ENCODE measurements around the gene SLCO2A1. TPM values are rescaled to one million over a fixed set of nuclear protein-coding genes. Genes with fewer than 3 reads are reported as not detected.

SLCO2A1 gene
- polyA plus RNA-seq, 1 donor (not counting 4 experiments of a cell fraction or from before 2014, with no cell fraction given) = 0.80 TPM

DNA sequence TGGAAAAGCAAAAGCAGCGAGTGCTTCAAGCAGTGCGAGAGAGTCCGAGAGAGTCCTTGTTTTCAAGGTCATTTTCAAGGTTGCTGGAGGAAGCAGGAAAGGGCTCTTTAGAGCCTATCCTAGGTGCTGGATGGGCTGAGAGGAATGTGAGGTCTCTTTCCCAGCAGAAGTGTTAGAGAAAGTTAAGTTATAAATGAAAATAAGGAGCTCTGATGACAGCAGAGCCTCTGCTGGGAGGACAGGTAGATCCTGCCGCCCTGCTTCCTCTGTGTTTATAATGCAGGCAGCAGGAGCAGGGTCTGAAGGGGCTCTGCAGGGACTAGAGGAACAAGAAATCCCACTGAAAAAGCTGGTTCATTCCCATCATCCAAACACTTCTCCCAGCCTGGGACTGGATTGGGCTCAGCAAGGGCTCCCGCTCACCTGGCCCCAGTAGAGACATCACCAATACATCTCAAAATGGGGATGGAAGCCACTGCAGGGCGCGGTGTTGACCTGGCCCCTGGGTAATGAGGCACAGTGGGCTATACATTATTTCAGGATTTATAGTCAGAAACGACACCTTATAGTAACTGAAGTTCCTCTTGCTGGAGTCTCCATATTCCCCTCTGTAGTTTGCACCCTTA is 92.6 kb downstream of the SLCO2A1 start:
- Histone ChIP-seq H3K27ac (ENCODE audit: control insufficient read depth, insufficient read depth, low read length) (no peak overlapping the region), H3K79me2 (ENCODE audit: control insufficient read depth, insufficient read depth, low read length) (no peaks in the 10 kb centered on the region), H2AFZ (ENCODE audit: control insufficient read depth, low read length) (no peak overlapping the region), H3K9me1 (ENCODE audit: control insufficient read depth, extremely low read depth, insufficient read depth, low read length) (no peaks in the 10 kb centered on the region), H3K4me3 (ENCODE audit: control insufficient read depth in 2 of 3, extremely low read depth in 1 of 3, insufficient read depth in 2 of 3, low read depth in 1 of 3, low read length in 3 of 3) (no peak overlapping the region), H3K4me2 (ENCODE audit: control insufficient read depth, extremely low read depth, insufficient read depth, low read depth, low read length) (no peak overlapping the region), H3K36me3 (ENCODE audit: control insufficient read depth in 2 of 2, extremely low read depth in 1 of 2, insufficient read depth in 2 of 2, low read length in 2 of 2) (no peaks in the 10 kb centered on the region), H3K4me1 (ENCODE audit: control insufficient read depth, extremely low read depth, insufficient read depth, low read length) (peaks cover 3% of the 10 kb centered on the region), H3K27me3 (ENCODE audit: control insufficient read depth, extremely low read depth, insufficient read depth, low read length) (peaks cover 91% of the 10 kb centered on the region), H3K9me3 (ENCODE audit: control insufficient read depth, low read depth, low read length) (no peaks in the 10 kb centered on the region), H3K9ac (ENCODE audit: control insufficient read depth, extremely low read depth, insufficient read depth, low read length) (no peak overlapping the region), H4K20me1 (ENCODE audit: control insufficient read depth, extremely low read depth, insufficient read depth, low read length) (peaks cover 2% of the 10 kb centered on the region)
- FAIRE-seq = no peak
- TF ChIP-seq EZH2 (IDR thresholded peaks at IDR 0.05; ENCODE audit: low read length) = no peak
- TF ChIP-seq, protein P1, sequence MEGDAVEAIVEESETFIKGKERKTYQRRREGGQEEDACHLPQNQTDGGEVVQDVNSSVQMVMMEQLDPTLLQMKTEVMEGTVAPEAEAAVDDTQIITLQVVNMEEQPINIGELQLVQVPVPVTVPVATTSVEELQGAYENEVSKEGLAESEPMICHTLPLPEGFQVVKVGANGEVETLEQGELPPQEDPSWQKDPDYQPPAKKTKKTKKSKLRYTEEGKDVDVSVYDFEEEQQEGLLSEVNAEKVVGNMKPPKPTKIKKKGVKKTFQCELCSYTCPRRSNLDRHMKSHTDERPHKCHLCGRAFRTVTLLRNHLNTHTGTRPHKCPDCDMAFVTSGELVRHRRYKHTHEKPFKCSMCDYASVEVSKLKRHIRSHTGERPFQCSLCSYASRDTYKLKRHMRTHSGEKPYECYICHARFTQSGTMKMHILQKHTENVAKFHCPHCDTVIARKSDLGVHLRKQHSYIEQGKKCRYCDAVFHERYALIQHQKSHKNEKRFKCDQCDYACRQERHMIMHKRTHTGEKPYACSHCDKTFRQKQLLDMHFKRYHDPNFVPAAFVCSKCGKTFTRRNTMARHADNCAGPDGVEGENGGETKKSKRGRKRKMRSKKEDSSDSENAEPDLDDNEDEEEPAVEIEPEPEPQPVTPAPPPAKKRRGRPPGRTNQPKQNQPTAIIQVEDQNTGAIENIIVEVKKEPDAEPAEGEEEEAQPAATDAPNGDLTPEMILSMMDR (optimal IDR thresholded peaks at IDR 0.05 in 1 of 3, IDR thresholded peaks at IDR 0.05 in 1 of 3, conservative IDR thresholded peaks at IDR 0.05 in 1 of 3; ENCODE audit: extremely low read depth in 1 of 3, insufficient read depth in 2 of 3, low read length in 3 of 3) = no peak
- dilution Hi-C loops (cut with MboI; ENCODE audit: extremely low pct_ligation_motif_present, low sequenced_read_pairs) = no loop called here
- DNase-seq (ENCODE audit: low read depth, low spot score) = no peak

DNA sequence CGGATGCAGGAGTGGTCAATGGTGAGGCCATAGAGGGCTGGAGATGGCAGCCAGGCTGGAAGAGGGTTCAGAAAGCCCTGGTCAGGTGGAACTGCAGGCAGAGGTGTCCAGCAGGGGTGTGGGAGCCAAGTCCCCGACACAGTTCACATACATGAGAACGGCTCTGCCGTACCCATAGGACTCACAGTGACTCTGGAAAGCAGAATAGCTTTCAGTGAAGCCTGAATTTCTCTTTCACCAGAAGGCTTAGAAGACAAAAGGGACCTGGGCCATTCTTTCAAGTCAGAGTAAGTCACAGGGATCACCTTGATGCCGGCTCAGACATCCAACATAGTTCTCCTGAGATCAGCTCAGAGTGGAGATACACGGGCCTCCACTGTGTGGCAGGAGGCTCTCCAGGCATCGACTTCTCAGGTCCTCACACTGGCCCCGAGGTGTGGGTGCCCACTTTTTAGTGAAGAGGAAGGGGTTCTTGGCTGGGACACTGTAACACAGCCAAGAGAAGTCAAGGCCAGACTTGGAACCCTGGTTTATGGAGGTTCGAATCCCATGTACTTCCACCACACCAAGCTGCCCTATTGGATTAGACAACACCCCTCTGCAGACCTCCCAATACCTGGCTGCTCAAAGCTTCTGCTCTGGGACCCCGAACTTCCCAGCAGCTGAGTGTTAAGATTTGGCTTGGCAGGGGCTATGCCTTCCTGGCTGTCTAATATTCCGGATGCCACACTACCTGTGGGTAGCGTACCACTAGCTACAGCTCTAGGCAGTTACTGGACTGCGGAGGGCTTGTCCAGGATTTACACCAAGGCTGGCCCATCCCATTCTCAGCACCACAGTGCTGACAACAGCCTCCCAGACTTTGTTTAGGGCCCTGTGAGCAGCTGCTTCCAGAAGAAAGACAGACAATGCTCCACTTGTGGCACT is 93.6 kb downstream of the SLCO2A1 start:
- TF ChIP-seq, protein P1 (optimal IDR thresholded peaks at IDR 0.05 in 1 of 3, IDR thresholded peaks at IDR 0.05 in 1 of 3, conservative IDR thresholded peaks at IDR 0.05 in 1 of 3; ENCODE audit: extremely low read depth in 1 of 3, insufficient read depth in 2 of 3, low read length in 3 of 3) = no peak
- no peak for TF ChIP-seq EZH2 (IDR thresholded peaks at IDR 0.05; ENCODE audit: low read length)
- Histone ChIP-seq H3K9ac (ENCODE audit: control insufficient read depth, extremely low read depth, insufficient read depth, low read length) (no peak overlapping the region), H3K9me3 (ENCODE audit: control insufficient read depth, low read depth, low read length) (no peaks in the 10 kb centered on the region), H3K36me3 (ENCODE audit: control insufficient read depth in 2 of 2, extremely low read depth in 1 of 2, insufficient read depth in 2 of 2, low read length in 2 of 2) (no peaks in the 10 kb centered on the region), H3K9me1 (ENCODE audit: control insufficient read depth, extremely low read depth, insufficient read depth, low read length) (no peaks in the 10 kb centered on the region), H3K27ac (ENCODE audit: control insufficient read depth, insufficient read depth, low read length) (no peak overlapping the region), H3K4me1 (ENCODE audit: control insufficient read depth, extremely low read depth, insufficient read depth, low read length) (peaks cover 3% of the 10 kb centered on the region), H2AFZ (ENCODE audit: control insufficient read depth, low read length) (no peak overlapping the region), H3K27me3 (ENCODE audit: control insufficient read depth, extremely low read depth, insufficient read depth, low read length) (peaks cover 82% of the 10 kb centered on the region), H4K20me1 (ENCODE audit: control insufficient read depth, extremely low read depth, insufficient read depth, low read length) (peaks cover 2% of the 10 kb centered on the region), H3K79me2 (ENCODE audit: control insufficient read depth, insufficient read depth, low read length) (no peaks in the 10 kb centered on the region), H3K4me3 (ENCODE audit: control insufficient read depth in 2 of 3, extremely low read depth in 1 of 3, insufficient read depth in 2 of 3, low read depth in 1 of 3, low read length in 3 of 3) (no peak overlapping the region), H3K4me2 (ENCODE audit: control insufficient read depth, extremely low read depth, insufficient read depth, low read depth, low read length) (no peak overlapping the region)
- FAIRE-seq = no peak
- dilution Hi-C loops (cut with MboI; ENCODE audit: extremely low pct_ligation_motif_present, low sequenced_read_pairs) = no loop called here
- DNase-seq (ENCODE audit: low read depth, low spot score) = no peak

Measured in keratinocyte (primary cell).